Amniotic stem cell (primary cell): ENCODE results near the gene AXL.
A peak's percentile ranks its signal among the peaks of the same experiment; 100 is the strongest.
"Not testable (repeated sequence)": the region's sequence is repeated elsewhere in the genome, so short reads cannot be mapped to it uniquely, and the experiment has no call there.

ENCODE experiments used
- DNase-seq: peaks from one replicate; lab custom pipeline; 2025; lab: John Stamatoyannopoulos, UW

AXL gene

DNA sequence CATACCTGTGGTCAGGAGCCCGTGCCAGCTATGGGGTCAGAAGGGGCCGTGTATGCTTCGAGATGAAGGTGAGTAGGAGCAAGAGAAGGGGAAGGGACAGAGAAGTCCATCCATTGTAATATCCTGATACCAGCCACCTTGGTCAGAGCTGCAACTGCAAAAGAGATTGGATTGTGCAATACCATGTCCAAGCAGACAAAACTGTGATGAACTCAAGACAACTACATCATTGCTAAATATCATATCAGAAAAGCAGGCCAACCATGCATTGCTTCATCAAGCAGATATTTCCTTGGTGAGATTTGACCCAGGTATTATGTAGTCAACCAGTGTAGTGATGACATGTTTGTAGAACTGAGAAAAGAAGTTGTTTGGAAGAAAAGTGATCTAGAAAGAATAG, 57.2 kb downstream of the AXL start:
- no peak for DNase-seq

GRCh38 chr19:41278478-41278877, 59.5 kb downstream of the AXL start:
- no peak for DNase-seq

DNA sequence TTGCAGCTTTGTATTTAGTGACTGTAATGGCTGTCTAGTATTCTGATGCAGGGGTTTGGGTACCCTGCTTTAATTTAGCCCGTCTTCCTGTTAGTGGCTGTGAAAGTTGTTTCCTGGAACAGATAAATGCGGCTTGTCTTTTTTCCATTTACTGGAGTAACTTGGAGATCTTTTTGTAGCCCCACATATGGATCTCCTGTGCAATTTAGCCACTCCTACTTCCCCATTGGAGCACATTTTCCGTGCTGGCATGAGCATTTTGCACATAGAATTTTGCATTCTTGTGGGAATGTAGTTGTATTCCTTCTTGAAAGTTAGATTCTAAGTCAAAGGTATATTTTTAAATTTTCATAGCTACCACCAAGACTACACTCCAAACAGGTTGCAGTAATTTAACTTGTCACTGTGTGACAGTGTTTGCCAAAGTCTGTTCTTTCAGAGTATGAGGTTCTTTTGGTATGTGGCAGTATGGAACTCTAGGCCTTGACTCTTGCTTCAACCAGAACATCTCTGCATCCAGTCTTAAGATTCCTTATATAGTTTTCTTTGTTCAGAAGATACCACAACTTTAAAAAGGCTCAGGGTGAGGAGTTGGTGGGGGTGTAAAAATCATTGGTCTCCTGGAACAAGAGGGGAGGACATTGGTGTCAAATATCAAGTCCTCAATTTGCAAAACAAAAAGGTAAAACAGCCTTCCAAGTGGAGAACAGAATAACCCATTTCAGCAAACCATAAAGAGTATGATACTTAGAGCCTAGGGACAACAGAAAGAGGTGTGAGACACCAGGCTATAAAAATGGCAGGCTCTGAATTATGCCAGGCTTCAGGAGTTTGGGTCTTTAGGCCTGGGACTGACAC, 69.9 kb downstream of the AXL start:
- no peak for DNase-seq

GRCh38 chr19:41289814-41290213, 70.8 kb downstream of the AXL start:
- DNase-seq, result not testable (repeated sequence)

- no peak for DNase-seq
Measured at GRCh38 chr19:41294393-41294792, 75.4 kb downstream of the AXL start.

- no peak for DNase-seq
Measured at GRCh38 chr19:41295499-41295898, 76.5 kb downstream of the AXL start.

DNA sequence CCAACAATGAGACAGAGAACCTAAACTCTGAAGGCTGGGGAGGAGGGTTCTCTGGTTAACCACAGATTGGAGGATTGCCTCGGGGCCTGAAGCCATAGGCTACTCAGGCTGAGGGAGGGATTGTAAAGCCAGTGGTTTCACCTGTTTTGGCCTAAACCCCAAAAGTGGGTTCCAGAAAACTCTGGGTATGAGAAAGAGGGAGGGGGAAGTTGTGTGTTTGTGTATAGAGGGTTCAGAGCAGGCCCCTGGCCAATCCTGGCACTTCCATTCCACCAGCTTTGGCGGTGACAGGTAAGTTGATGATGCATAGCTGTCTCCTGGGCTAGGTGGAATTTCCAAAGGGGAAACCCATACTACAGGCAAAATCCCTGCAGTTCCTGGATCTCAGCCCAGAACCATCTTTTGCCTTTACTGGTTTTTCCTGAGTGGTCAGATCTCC, 77.4 kb downstream of the AXL start:
- DNase-seq, result no peak

DNA sequence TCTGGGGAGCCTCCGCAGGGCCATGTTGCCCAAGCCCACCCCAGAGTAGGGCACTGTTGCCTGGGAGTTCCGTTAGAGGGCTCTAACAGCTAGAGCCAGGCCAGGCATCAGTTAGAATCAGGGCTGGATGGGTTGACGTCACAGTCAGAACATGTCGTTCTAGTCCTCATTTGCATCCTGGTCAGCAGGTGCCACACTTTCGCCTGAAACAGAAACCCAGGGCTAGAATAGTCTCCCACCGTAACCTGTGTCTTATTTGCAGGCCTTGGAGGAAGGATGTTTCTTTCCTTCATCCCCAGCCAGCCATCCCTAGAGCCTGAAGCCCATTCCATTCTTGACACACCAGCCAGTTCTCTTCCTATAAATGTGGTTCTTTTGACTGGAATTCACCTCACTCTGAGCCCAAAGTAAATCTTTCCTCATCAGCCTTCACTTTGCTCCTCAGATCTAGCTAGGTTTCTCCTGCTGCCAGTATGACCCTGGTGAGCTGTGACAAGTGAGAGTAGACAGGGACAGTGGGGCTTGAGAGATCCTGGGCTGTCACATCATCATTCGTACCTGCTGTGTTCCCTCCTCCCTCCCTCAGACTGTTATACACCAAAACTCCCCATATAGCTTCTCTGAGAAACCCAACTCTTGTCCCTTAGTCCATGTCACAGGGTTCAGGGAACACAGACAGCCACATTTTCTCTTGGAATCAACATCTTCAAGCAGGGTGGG, 78.8 kb downstream of the AXL start:
- DNase-seq, result no peak

DNA sequence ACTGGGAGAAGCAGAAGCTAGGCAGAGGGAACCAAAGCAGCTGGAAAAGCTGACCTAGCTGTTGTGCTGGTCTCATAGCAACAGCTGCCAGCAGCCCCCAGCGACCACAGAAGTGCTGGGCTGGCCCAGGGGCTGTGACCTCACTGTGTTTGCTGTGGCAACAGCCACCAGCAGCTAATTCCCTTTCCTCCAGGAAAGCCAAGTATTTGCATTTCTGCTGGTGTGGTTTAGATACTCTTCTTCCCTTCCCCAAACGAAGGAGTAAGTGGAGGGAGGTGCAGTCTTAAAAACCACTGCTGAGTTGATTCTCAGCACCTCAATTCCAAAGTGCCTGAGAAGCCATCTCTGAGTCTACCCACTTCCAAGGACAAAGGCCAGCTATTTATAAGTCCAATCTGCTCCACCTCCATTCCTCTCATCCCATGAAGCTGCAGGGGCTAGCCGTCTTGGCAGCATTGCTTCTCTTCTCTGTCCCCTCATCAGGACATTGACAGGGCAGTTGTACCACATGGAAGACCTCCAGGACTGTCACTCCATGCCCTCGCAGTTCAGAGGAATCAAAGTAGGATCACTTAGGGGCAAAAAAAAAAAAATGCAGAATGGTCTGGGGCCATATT, 79.4 kb downstream of the AXL start:
- peak; percentile 35 for DNase-seq

GRCh38 chr19:41299046-41299754, 80.2 kb downstream of the AXL start:
- no peak for DNase-seq

DNA sequence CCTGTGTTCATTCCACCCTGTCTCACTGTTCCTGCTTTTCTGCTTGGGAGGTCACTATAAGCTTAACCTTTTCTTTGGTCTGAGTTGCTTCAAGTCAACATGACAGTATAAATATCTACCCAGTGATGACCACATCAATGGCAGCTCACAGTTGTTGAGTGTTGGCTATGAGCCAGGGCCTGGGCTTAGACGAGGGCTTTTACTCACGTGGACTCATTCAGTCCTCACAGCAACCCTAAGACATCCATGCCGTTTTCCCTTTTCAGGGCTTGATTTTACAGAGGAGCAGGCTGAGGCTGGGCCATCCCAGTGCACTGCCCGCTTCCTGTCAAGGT, 80.7 kb downstream of the AXL start:
- no peak for DNase-seq

GRCh38 chr19:41300555-41300954, 81.5 kb downstream of the AXL start:
- DNase-seq, result no peak

DNA sequence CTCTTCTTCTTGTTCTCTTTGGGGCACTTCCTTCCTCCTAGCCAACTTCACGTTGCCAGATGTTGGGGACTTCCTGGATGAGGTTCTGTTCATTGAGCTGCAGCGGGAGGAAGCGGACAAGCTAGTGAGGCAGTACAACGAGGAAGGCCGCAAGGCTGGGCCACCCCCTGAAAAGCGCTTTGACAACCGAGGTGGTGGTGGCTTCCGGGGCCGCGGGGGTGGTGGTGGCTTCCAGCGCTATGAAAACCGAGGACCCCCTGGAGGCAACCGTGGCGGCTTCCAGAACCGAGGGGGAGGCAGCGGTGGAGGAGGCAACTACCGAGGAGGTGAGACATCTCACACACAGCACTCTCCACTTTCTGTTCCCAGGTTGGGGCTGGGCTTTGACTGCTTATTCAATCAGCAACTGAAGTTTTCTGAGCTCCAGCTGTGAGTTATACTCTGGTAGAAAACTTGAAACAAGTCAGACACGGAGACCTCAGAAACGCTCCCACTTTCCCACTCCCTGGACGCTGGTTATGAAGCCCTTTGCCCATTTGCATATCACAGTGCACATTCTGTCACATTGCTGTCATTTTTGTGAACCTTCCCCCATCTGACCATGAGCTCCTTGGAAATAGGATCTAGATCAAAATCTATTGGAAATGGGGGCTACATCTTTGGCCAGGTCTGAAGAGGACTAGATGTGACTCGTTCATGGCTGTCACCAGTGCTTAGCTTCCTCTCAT, 83.8 kb downstream of the AXL start:
- no peak for DNase-seq

GRCh38 chr19:41303954-41304353, 84.9 kb downstream of the AXL start:
- DNase-seq, result no peak

DNA sequence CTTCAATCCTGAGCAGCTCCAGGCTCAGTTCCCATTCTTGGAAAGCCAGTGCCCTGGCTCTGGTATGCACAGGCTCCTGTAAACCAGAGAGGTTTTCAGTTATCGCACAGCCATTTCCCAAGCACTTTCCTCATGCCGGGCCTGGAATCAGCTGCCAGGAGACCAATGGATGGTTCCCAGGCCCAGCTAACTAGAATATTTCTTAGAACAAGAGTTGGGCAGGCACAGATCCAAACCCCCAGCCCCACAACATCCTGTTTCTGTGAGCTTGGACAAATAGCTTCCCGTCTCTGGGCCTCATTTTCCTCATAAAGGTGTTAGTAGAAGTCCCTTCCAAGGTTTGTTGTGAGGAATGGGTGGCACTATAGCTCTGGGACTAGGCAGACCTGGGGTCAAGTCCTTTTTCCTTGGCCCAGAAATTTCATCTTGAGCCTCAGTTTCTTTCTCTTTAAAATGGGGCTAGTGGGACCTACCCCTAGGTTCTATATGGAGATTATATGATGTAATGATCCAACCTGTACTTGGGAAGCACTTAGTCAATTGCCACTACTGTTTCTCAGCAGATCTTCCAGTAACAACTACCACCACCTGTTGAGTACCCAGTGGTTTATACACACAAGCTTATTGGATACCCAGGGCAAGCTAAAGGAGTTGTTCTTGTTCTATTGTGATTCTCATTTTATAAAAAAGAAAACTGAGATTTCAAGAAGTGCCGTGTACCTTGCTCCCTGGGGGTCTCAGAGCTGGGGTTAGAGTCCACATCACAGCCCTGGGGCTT, 85.9 kb downstream of the AXL start:
- no peak for DNase-seq

DNA sequence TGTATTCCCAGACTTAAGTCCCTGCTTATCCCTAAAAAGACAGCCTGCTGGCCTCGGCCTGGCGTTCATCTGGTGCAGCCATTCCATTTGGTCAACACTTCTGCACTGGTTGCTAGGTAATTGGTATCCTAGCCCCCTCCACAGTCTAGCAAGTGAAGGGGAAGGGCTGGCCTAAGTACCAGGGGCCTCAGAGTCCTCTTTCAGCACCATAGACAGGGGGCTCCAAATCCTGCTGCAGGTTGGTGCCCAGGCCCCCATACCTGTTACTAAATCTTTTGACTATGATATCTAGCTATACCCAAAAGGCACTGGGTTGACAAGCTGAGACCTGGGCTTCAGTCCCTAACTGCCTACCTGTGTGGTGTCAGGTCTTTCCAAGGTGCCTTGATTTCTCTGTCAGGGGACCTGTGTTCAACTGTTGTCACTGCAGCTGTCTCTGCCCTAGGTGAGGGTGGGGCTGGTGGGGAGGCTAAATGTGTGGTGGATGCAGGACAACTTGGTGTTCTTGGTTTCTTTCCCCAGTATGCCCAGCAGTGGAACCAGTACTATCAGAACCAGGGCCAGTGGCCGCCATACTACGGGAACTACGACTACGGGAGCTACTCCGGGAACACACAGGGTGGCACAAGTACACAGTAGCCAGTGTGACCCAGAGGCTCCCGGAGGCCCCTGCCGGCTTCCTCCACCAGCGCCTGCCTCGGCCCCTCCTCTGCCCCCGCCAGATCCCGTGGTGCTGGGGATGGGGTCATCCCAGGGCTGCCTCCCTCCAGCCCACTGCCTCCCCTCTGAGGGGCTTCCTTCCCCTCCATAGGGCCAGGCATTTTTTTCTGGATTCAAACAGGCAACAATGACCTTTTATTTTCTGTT, 87.1 kb downstream of the AXL start:
- DNase-seq, result no peak

DNA sequence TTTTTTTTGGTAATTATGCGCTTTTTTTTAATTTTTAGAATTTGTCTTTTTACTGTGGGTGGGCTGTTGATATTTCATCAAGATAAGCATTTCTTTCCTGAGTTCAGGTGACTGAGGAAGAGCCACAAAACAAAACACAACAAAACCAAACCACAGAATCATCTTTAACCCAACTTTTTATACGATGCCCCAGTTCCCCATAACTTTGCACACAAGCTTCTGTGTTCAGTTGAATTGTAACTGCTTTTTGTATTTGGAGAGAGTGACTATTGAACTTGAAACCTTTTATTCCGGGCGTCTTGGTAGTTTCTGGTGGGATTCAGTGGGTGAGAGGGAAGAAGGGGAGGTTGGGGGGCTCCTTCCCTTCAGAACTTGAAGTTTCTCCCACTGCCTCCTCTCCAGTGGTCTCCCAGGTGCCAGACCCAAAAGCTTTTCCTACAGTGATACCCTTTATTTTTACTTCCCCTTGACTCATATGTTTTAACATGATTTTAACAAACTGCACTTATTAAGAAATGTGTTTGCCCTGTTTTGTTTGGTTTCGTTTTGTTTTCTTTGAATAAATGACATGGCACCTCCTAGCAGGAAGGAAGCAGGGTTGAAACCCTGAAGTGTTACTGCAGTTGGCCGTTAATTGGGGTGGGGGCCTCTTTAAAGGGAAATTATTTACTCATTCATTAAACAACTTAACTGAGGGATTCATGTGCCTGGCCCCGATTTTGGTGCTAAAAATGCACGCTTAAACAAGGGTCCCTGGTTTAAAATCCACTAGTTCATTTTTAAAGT, 88.3 kb downstream of the AXL start:
- DNase-seq, result no peak

DNA sequence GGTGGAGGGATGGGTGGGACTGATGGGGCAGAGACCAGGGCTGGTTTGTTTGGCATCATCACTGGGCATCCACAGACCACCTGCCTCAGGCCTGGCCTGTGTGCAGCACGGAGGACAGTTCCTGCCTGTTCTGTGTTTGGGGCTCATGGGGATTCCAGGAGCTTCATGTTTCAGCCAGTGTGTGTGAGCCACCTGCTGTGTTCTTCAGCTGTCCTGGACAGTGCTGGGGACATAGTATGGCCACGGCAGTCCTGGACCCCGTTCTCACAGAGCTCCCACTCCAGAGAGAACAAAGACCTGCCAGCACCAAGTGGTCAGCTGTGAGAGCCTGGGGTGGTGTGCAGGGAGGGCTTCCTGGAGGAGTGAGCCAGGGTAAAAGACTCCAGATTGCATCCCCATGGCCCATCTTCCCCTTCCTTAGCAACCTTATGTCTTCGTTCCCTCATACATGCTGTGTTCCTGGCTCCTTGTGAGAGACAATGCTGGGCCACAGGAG, 89.0 kb downstream of the AXL start:
- DNase-seq, result no peak
